Spleen (tissue), 7 donors: Measurements from ENCODE around the gene MYRF.

Source experiments
- POLR2A ChIP-seq, 3 donors: fragments of 450-650 bp; IDR thresholded peaks; one replicate each; pipeline ENCODE4 v1.5.1; 2017; ENCODE audit warnings: antibody characterized with exemption in 3 of 3, mild to moderate bottlenecking in 1 of 3
- TF ChIP-seq, protein P1 (sequence below), 11 experiments: fragments of 200-600 bp in 7 of 11; fragments of 450-650 bp in 4 of 11; sonication (generic) in 4 of 11; IDR thresholded peaks in 8 of 11; conservative IDR thresholded peaks in 3 of 11; 1 replicate in 7 of 11; 2 replicates in 4 of 11; pipeline versions ENCODE4 v1.4.0 to v1.8.0; 2016 to 2021; ENCODE audit warnings: antibody characterized with exemption in 11 of 11, inconsistent platforms in 4 of 11, mild to moderate bottlenecking in 1 of 11
- donor health status: DM: no; HTN: no; CAD: no; lungs with moderate emphysema.
- donor health status: DM: no; HTN: no; CAD: no.
- donor health status: DM: no; HTN: no; CAD: no.

DNA sequence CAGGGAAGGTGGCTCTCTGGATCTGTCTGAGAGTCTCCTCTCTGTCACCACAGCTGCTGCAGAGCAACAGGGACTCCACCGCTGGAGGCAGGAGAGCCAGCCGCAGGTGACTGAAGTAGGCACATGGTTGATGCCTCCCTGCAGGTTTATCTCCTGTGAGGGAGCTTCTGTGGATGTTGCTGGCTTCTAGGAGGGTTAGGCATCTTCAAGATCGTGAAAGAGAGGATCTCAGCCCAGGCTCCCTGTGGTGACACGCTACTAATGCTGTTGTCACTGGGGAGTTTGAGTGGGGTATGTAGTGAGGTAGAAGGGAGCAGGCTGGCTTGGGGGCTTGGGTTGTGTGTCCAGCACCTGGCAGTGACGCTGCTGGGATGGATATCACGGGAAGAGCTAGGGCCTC is 38.1 kb upstream of the MYRF start:
- TF ChIP-seq POLR2A (IDR thresholded peaks at IDR 0.05), result no peak
- TF ChIP-seq, protein P1, sequence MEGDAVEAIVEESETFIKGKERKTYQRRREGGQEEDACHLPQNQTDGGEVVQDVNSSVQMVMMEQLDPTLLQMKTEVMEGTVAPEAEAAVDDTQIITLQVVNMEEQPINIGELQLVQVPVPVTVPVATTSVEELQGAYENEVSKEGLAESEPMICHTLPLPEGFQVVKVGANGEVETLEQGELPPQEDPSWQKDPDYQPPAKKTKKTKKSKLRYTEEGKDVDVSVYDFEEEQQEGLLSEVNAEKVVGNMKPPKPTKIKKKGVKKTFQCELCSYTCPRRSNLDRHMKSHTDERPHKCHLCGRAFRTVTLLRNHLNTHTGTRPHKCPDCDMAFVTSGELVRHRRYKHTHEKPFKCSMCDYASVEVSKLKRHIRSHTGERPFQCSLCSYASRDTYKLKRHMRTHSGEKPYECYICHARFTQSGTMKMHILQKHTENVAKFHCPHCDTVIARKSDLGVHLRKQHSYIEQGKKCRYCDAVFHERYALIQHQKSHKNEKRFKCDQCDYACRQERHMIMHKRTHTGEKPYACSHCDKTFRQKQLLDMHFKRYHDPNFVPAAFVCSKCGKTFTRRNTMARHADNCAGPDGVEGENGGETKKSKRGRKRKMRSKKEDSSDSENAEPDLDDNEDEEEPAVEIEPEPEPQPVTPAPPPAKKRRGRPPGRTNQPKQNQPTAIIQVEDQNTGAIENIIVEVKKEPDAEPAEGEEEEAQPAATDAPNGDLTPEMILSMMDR (IDR thresholded peaks at IDR 0.05 in 8 of 11, conservative IDR thresholded peaks at IDR 0.05 in 3 of 11), result no peak
